Hematopoietic multipotent progenitor cell (in vitro differentiated cells): ENCODE data around the gene SLC24A3. TPM values are rescaled to one million over a fixed set of nuclear protein-coding genes. Genes with fewer than 3 reads are reported as not detected.

Source experiments
- DNase-seq, 3 donors: peaks; one replicate each; pipeline ENCODE4 v3.0.0-alpha.2; 2011 to 2015; ENCODE audit warnings: low read depth in 2 of 3, low spot score in 2 of 3
- total RNA-seq: library from RNA; depleted of rRNA; stranded (reverse); fragments of >200 nt; gene quantifications from one replicate; pipeline ENCODE4 v1.2.3, GENCODE V29; 2012

Gene SLC24A3
- total RNA-seq, 1 donor = 1.9 TPM

- DNase-seq = no peak
Measured at GRCh38 chr20:19300395-19300794, 88.0 kb downstream of the SLC24A3 start.

- DNase-seq = no peak
Measured at GRCh38 chr20:19301142-19301541, 88.7 kb downstream of the SLC24A3 start.

GRCh38 chr20:19301843-19302242 is 89.4 kb downstream of the SLC24A3 start:
- DNase-seq = no peak

- DNase-seq = no peak
Measured at GRCh38 chr20:19302714-19303113, 90.3 kb downstream of the SLC24A3 start.

- peak in 1 of 3 donors; percentile 45 for DNase-seq
Measured at GRCh38 chr20:19304389-19304788, 91.9 kb downstream of the SLC24A3 start.

- no peak for DNase-seq
Measured at GRCh38 chr20:19304886-19305415, 92.5 kb downstream of the SLC24A3 start.

GRCh38 chr20:19308146-19308545 is 95.7 kb downstream of the SLC24A3 start:
- no peak for DNase-seq

- no peak for DNase-seq
Measured at GRCh38 chr20:19310541-19310940, 98.1 kb downstream of the SLC24A3 start.

- DNase-seq = no peak
Measured at GRCh38 chr20:19313342-19314069, 101.1 kb downstream of the SLC24A3 start.

GRCh38 chr20:19314621-19315020 is 102.2 kb downstream of the SLC24A3 start:
- DNase-seq = no peak

GRCh38 chr20:19317237-19318069 is 105.0 kb downstream of the SLC24A3 start:
- DNase-seq = no peak

- no peak for DNase-seq
Measured at GRCh38 chr20:19318610-19319009, 106.2 kb downstream of the SLC24A3 start.

GRCh38 chr20:19320005-19320404 is 107.6 kb downstream of the SLC24A3 start:
- no peak for DNase-seq

- DNase-seq = no peak
Measured at GRCh38 chr20:19321176-19321575, 108.7 kb downstream of the SLC24A3 start.

GRCh38 chr20:19322061-19322985 is 109.9 kb downstream of the SLC24A3 start:
- no peak for DNase-seq

GRCh38 chr20:19327401-19327800 is 115.0 kb downstream of the SLC24A3 start:
- DNase-seq = no peak

GRCh38 chr20:19328676-19329075 is 116.2 kb downstream of the SLC24A3 start:
- no peak for DNase-seq

- no peak for DNase-seq
Measured at GRCh38 chr20:19330038-19330437, 117.6 kb downstream of the SLC24A3 start.

GRCh38 chr20:19330731-19331130 is 118.3 kb downstream of the SLC24A3 start:
- peak in 1 of 3 donors; percentile 50 for DNase-seq

- DNase-seq = no peak
Measured at GRCh38 chr20:19333563-19333962, 121.1 kb downstream of the SLC24A3 start.

- no peak for DNase-seq
Measured at GRCh38 chr20:19335341-19335740, 122.9 kb downstream of the SLC24A3 start.
